Ectodermal cell (in vitro differentiated cells): ENCODE measurements around the gene SSBP1.

Experiments
- H3K27ac ChIP-seq: 2 replicates; pipeline ENCODE4 v1.7.0; 2013; ENCODE audit warnings: mild to moderate bottlenecking, low read depth, low read length; ENCODE audit not compliant: insufficient read depth, poor library complexity, severe bottlenecking
- H3K27me3 ChIP-seq: 2 replicates; pipeline ENCODE4 v1.7.0; 2013; ENCODE audit warnings: mild to moderate bottlenecking, low read length; ENCODE audit not compliant: insufficient read depth, control insufficient read depth, poor library complexity, severe bottlenecking
- H3K36me3 ChIP-seq: one replicate; pipeline ENCODE4 v1.7.0; 2013; ENCODE audit warnings: low read length; ENCODE audit not compliant: control insufficient read depth, insufficient read depth
- H3K4me1 ChIP-seq: one replicate; pipeline ENCODE4 v1.7.0; 2013; ENCODE audit warnings: low read length; ENCODE audit not compliant: control insufficient read depth, insufficient read depth
- H3K4me3 ChIP-seq: 2 replicates; pipeline ENCODE4 v1.7.0; 2013; ENCODE audit warnings: low read depth, low read length, control low read depth; ENCODE audit not compliant: insufficient read depth
- H3K9me3 ChIP-seq: 2 replicates; pipeline ENCODE4 v1.7.0; 2013; ENCODE audit warnings: mild to moderate bottlenecking, low read length, moderate library complexity; ENCODE audit not compliant: control insufficient read depth
- WGBS, 2 experiments: methylation state at CpG; one replicate each; pipeline ENCODE4 v1.1.7; 2013; ENCODE audit warnings: missing lambda C conversion rate in 2 of 2; 5-methylcytosine and 5-hydroxymethylcytosine counted together

SSBP1 gene

DNA sequence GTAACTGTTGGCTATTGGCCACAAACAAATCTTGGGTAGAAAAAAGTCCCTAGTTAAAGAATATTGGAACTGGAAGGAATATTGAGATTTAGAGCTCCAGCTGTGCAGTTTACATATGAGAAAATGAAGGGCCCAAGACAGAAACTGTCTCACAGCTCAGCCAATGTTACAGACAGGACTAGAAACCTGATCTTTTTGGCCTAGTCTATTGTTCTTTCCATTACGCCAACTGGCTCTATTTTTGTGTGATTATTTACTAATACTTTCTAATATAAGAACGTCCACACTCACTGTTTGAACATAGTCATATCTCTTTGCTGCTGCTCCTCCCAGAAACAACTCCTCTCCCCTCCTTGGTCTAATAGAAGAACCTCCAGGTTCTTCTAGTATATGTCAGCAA, 28.8 kb upstream of the SSBP1 start:
- no peaks in the 10 kb centered on the region for H3K36me3 ChIP-seq
- H3K27me3 ChIP-seq = peaks cover 4% of the 10 kb centered on the region
- no peak overlapping the region for H3K4me3 ChIP-seq
- peaks cover 3% of the 10 kb centered on the region for H3K4me1 ChIP-seq
- no peak overlapping the region for H3K27ac ChIP-seq
- WGBS, 2 experiments = 77 to 92% methylated on average over 2 of the region's 2 CpGs
- no peaks in the 10 kb centered on the region for H3K9me3 ChIP-seq

DNA sequence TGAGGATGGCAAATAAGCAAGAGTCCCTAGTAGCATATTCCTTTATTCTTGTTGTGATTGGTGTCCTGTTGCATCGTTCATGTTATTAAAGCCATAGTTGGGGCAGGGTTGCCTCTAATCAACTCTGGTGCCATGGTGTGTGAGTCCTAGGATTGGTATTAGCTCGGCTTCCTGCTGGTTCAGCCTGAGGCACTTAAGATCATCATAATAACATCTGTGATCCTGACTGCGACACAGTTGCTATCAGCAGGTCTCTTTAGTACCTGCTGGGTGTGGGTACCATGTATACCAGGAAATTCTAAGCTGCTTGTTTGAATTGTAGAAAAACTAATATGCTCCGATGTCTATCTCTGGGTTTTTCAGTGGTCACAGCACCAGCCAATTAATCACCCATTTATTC, 28.4 kb upstream of the SSBP1 start:
- H3K9me3 ChIP-seq = no peaks in the 10 kb centered on the region
- H3K4me3 ChIP-seq = no peak overlapping the region
- H3K36me3 ChIP-seq = no peaks in the 10 kb centered on the region
- WGBS, 2 experiments = 97 to 98% methylated on average over 3 to 4 of the region's 4 CpGs
- H3K27me3 ChIP-seq = no peaks in the 10 kb centered on the region
- H3K27ac ChIP-seq = no peak overlapping the region
- no peaks in the 10 kb centered on the region for H3K4me1 ChIP-seq

DNA sequence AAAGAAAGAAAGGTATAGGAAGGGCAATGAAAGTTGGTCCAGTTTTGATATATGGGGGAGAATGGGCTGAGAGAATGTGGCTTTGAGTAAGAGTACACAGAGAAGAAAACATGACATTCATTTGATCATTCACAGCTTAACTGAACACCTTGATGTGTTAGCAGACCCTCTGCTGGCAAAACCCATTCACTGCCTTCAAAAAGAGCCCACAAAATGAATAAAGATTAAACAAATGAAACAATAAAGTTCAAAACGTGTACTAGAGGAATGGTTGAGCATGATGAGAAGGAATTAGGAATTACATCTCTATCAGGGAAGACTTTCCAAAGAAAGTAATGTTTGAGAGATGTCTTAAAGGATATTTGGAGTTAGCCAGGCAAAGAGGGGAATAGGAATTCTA, 27.9 kb upstream of the SSBP1 start:
- H3K9me3 ChIP-seq = no peaks in the 10 kb centered on the region
- H3K27ac ChIP-seq = no peak overlapping the region
- no peaks in the 10 kb centered on the region for H3K4me1 ChIP-seq
- 50 to 67% methylated on average over 1 of the region's 1 CpG for WGBS, 2 experiments
- H3K36me3 ChIP-seq = no peaks in the 10 kb centered on the region
- H3K4me3 ChIP-seq = no peak overlapping the region
- H3K27me3 ChIP-seq = no peaks in the 10 kb centered on the region

DNA sequence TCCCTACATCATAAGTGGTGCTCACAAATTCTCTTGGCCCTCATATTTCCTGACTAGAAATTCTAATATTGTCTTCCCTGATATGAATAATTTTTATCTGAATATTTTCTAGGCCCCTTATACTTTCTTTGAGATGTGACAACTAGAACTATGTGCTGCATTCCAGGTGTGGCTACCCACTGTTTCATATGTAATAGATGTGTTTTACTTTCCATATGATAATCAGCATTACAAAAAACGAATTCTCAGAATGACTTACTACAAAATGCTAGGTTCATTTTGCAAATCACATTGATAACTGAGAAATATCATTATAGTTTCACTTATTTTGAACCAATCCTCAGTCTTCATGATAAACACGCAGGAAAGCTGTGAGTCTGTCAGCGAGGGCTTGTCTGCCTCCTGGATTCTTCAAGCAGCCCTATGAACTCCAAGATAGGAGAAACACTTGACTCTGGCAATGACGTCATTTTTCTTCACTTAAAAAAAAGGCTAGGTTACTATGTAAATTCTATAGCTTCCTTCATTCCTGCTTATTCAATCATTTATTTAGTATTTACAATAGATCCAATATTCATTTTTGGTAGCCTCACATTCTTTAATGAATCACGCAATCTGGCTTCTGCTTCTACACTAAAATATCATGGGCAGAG, 25.4 kb upstream of the SSBP1 start:
- 91 to 95% methylated on average over 4 to 5 of the region's 5 CpGs for whole genome bisulfite sequencing, 2 experiments
- Histone ChIP-seq H3K4me1 (no peaks in the 10 kb centered on the region), H3K9me3 (no peaks in the 10 kb centered on the region), H3K4me3 (no peak overlapping the region), H3K27me3 (no peaks in the 10 kb centered on the region), H3K27ac (no peak overlapping the region), H3K36me3 (no peaks in the 10 kb centered on the region)

DNA sequence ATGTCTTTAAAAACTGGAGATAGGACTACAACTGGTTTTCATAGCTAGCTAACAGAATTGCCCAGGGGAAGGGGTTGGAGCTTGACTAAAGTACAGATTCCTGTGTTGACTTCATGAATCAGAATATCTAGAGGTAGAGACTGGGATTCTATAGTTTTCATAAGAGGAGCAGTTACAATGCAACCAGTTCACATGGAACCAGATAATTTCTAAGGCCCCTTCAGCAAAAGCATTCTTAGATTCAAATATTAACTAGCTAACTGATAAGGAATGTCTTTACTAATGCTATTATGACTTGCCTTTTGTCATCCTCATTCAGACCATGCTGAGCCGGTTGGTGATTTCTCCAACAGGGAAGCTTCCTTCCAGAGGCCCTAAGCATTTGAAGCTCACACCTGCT, 24.3 kb upstream of the SSBP1 start:
- no peak overlapping the region for H3K4me3 ChIP-seq
- 75 to 85% methylated on average over 1 of the region's 1 CpG for WGBS, 2 experiments
- H3K9me3 ChIP-seq = no peaks in the 10 kb centered on the region
- H3K27me3 ChIP-seq = no peaks in the 10 kb centered on the region
- no peaks in the 10 kb centered on the region for H3K36me3 ChIP-seq
- no peaks in the 10 kb centered on the region for H3K4me1 ChIP-seq
- no peak overlapping the region for H3K27ac ChIP-seq

DNA sequence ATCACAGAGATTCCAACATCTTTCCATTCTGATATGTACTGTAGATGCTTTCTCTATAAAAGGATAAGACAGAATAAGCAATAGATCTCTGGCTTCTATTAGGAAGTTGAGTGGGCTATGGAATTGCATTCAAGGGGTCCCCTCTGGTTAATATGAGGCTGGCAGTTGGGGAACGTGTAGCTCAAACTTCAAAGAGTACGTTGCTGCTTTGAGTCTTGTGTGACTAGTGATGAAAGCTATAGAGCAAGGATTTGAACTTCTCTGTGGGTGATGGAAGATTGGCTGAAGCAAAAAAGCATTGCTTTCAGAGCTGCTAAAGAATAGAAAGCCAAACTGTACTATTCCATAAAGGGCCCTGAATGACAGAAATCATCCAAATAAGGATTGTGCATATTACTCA, 23.6 kb upstream of the SSBP1 start:
- H3K4me1 ChIP-seq = no peaks in the 10 kb centered on the region
- H3K4me3 ChIP-seq = no peak overlapping the region
- no peaks in the 10 kb centered on the region for H3K36me3 ChIP-seq
- H3K27ac ChIP-seq = no peak overlapping the region
- no peaks in the 10 kb centered on the region for H3K9me3 ChIP-seq
- H3K27me3 ChIP-seq = no peaks in the 10 kb centered on the region
- WGBS, 2 experiments = 82% methylated on average over 2 of the region's 2 CpGs

DNA sequence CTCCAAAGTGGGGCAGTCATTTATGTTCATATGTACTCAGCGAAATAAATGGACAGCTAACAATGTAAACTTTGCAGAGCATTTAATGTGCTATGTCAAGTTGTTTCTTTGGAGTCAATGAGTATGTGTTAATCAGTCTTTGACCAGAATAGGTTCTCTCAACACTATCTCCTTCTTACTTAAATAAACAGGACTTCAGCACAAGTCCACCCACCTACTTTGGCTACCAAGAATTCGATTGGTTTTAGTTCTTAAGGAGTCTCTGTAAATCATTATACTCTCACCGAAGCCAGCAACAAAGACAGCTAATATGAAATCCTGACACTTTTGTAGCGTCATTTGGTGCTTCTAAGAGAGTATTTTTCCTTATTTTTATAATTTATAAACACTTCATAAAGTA, 23.1 kb upstream of the SSBP1 start:
- Histone ChIP-seq H3K4me3 (no peak overlapping the region), H3K27me3 (no peaks in the 10 kb centered on the region), H3K4me1 (no peaks in the 10 kb centered on the region), H3K27ac (no peak overlapping the region), H3K9me3 (no peaks in the 10 kb centered on the region), H3K36me3 (no peaks in the 10 kb centered on the region)
- WGBS, 2 experiments = 62 to 85% methylated on average over 2 to 3 of the region's 4 CpGs

DNA sequence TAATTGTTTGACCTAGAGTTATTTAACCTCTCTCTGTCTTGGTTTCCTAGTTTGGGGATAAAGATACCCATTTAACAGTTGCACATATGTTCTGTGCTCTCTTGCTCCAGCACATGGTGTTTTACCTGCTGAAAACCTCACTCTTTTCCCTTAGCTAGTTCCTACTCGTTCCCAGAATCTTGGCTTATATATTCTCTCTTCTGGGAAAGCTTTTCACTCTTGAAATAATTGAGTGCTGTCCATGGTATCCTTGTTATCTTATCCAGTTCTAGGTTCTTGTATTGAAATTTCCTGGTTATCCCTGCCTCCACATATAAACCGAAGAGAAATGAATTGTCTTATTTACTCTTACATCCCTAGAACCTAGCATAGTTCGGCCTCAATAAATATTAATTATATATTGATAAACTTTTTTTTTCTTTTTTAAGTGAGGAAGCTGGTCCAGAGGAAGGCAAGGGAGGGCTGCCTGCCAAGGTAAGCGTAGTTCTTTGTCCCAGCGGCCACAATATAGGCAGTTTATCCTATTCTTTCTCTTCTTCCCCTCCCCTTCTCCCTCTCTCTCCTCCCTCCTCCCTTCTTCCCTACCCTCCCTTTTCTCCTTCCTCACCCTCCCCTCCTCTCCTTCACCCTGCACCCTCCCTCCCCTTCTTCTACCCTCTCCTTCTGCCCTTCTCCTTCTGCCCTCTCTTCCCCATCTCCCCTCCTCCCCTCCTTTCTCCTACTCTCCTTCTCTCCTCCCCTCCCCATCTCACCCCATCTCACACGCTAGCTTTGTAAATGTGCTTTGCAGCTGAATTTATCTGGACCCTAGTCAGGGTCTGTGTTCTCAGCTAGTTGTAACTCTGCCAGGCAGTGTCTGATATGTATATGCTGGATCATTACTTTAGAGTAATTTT, 22.1 kb upstream of the SSBP1 start:
- Histone ChIP-seq H3K4me3 (no peak overlapping the region), H3K36me3 (no peaks in the 10 kb centered on the region), H3K27ac (no peak overlapping the region), H3K27me3 (no peaks in the 10 kb centered on the region), H3K4me1 (no peaks in the 10 kb centered on the region), H3K9me3 (no peaks in the 10 kb centered on the region)
- 68 to 70% methylated on average over 5 of the region's 6 CpGs for WGBS, 2 experiments

DNA sequence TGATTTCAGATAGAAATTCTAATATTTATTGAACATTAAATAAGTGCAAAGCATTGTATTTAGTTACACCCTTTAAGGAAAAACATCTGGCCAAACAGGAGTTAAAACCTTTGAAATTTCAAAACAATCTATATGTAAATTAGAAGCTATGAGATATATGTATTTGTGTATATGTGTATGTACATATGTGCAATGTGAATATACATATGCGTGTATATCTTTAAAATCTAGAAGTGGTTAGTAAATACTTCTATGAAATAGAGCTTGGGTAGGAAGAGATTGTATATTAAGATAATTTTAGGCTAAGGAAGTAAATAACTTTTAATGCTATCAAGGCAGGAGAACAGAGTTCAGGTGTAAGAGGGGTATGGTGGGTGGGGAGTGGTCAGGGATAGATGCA, 20.7 kb upstream of the SSBP1 start:
- no peaks in the 10 kb centered on the region for H3K4me1 ChIP-seq
- no peaks in the 10 kb centered on the region for H3K27me3 ChIP-seq
- H3K9me3 ChIP-seq = no peaks in the 10 kb centered on the region
- H3K36me3 ChIP-seq = no peaks in the 10 kb centered on the region
- no peak overlapping the region for H3K4me3 ChIP-seq
- H3K27ac ChIP-seq = no peak overlapping the region
- 94 to 100% methylated on average over 1 of the region's 1 CpG for WGBS, 2 experiments

DNA sequence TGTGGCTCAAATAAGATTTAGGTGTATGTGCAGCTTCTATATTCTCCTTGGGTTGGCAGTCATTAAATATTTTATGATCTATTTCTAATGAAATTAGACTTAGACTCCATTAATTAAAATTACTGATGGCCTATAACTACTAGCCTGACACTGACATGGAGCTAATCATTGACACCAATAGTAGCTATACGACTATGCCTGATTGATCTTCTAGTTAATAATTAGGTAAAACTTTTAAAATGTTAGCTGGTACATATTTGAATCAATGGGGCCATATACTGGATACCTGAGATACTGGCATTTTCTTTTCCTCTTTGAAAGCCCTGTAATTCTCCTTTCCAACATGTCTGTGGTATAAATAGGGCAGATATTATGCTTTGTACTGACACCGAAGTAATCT, 15.6 kb upstream of the SSBP1 start:
- Histone ChIP-seq H3K9me3 (no peaks in the 10 kb centered on the region), H3K4me1 (no peaks in the 10 kb centered on the region), H3K27ac (no peak overlapping the region), H3K4me3 (no peak overlapping the region), H3K36me3 (no peaks in the 10 kb centered on the region), H3K27me3 (no peaks in the 10 kb centered on the region)
- 94 to 95% methylated on average over 1 to 2 of the region's 2 CpGs for WGBS, 2 experiments
